Nephron (organoid): Measurements from ENCODE around the gene HIVEP2.
A peak's percentile ranks its signal among the peaks of the same experiment; 100 is the strongest.

Experiments
- H3K27ac Mint-ChIP-seq, 3 experiments: 2 replicates each; pipeline ENCODE4 v1.8.0; 2020; ENCODE audit warnings: mixed read lengths in 3 of 3, mild to moderate bottlenecking in 2 of 3, moderate library complexity in 1 of 3
- H3K27me3 Mint-ChIP-seq: 2 replicates; pipeline ENCODE4 v1.8.0; 2021; ENCODE audit warnings: low read depth, mild to moderate bottlenecking, moderate library complexity, mixed read lengths
- H3K36me3 Mint-ChIP-seq: 2 replicates; pipeline ENCODE4 v1.8.0; 2020; ENCODE audit warnings: low read depth, mixed read lengths
- H3K4me1 Mint-ChIP-seq: 2 replicates; pipeline ENCODE4 v1.8.0; 2020; ENCODE audit warnings: mixed read lengths
- H3K4me3 Mint-ChIP-seq, 3 experiments: 2 replicates each; pipeline ENCODE4 v1.8.0; 2020; ENCODE audit warnings: mild to moderate bottlenecking in 3 of 3, mixed read lengths in 3 of 3, moderate library complexity in 2 of 3
- H3K9me3 Mint-ChIP-seq: 2 replicates; pipeline ENCODE4 v1.8.0; 2020; ENCODE audit warnings: mixed read lengths
- TF ChIP-seq, protein P1 (sequence below), 3 experiments: fragments of 200-600 bp; sonication (generic); IDR thresholded peaks; one replicate each; pipeline ENCODE4 v1.5.0; 2021; ENCODE audit warnings: antibody characterized with exemption in 3 of 3; ENCODE audit not compliant: unreplicated experiment in 3 of 3

The HIVEP2 gene

GRCh38 chr6:142728910-142729481, 216.0 kb downstream of the HIVEP2 start:
- peak overlapping the region in 1 of 3 experiments; percentile 20 for H3K27ac Mint-ChIP-seq
- TF ChIP-seq, protein P1, sequence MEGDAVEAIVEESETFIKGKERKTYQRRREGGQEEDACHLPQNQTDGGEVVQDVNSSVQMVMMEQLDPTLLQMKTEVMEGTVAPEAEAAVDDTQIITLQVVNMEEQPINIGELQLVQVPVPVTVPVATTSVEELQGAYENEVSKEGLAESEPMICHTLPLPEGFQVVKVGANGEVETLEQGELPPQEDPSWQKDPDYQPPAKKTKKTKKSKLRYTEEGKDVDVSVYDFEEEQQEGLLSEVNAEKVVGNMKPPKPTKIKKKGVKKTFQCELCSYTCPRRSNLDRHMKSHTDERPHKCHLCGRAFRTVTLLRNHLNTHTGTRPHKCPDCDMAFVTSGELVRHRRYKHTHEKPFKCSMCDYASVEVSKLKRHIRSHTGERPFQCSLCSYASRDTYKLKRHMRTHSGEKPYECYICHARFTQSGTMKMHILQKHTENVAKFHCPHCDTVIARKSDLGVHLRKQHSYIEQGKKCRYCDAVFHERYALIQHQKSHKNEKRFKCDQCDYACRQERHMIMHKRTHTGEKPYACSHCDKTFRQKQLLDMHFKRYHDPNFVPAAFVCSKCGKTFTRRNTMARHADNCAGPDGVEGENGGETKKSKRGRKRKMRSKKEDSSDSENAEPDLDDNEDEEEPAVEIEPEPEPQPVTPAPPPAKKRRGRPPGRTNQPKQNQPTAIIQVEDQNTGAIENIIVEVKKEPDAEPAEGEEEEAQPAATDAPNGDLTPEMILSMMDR (IDR thresholded peaks at IDR 0.05; ENCODE audit: unreplicated experiment in 3 of 3), result no peak
- H3K4me1 Mint-ChIP-seq, result peaks cover 13% of the 10 kb centered on the region
- H3K9me3 Mint-ChIP-seq, result no peaks in the 10 kb centered on the region
- no peak overlapping the region for H3K4me3 Mint-ChIP-seq
- H3K36me3 Mint-ChIP-seq, result no peaks in the 10 kb centered on the region
- H3K27me3 Mint-ChIP-seq, result peaks cover 5% of the 10 kb centered on the region

GRCh38 chr6:142728364-142728763, 216.6 kb downstream of the HIVEP2 start:
- Mint-ChIP-seq H3K4me1 (peaks cover 13% of the 10 kb centered on the region), H3K36me3 (no peaks in the 10 kb centered on the region), H3K4me3 (no peak overlapping the region), H3K27ac (no peak overlapping the region), H3K27me3 (peaks cover 5% of the 10 kb centered on the region), H3K9me3 (no peaks in the 10 kb centered on the region)
- TF ChIP-seq, protein P1 (IDR thresholded peaks at IDR 0.05; ENCODE audit: unreplicated experiment in 3 of 3), result no peak

DNA sequence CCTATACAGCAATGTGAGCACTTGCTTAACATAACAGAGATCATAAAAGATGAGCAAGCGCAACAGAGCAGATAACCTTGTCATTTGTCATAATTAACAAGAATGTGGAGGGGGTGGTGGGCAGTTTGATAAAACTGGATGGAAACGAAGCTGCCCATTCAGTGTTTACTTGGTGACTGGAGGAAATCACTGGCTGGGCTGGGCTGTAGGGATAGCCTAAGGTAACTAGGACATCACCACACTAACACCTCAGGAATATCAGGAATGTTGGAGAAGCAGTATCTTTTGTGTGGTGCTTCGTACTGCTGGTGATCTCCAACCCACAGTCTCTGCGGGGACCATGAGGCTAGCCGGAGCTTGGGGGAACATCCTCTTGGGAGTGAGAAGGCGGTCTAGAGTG, 218.4 kb downstream of the HIVEP2 start:
- no peak overlapping the region for H3K27ac Mint-ChIP-seq
- H3K4me1 Mint-ChIP-seq, result peaks cover 13% of the 10 kb centered on the region
- TF ChIP-seq, protein P1 (IDR thresholded peaks at IDR 0.05; ENCODE audit: unreplicated experiment in 3 of 3), result no peak
- H3K9me3 Mint-ChIP-seq, result no peaks in the 10 kb centered on the region
- no peaks in the 10 kb centered on the region for H3K36me3 Mint-ChIP-seq
- no peak overlapping the region for H3K4me3 Mint-ChIP-seq
- H3K27me3 Mint-ChIP-seq, result peaks cover 5% of the 10 kb centered on the region

DNA sequence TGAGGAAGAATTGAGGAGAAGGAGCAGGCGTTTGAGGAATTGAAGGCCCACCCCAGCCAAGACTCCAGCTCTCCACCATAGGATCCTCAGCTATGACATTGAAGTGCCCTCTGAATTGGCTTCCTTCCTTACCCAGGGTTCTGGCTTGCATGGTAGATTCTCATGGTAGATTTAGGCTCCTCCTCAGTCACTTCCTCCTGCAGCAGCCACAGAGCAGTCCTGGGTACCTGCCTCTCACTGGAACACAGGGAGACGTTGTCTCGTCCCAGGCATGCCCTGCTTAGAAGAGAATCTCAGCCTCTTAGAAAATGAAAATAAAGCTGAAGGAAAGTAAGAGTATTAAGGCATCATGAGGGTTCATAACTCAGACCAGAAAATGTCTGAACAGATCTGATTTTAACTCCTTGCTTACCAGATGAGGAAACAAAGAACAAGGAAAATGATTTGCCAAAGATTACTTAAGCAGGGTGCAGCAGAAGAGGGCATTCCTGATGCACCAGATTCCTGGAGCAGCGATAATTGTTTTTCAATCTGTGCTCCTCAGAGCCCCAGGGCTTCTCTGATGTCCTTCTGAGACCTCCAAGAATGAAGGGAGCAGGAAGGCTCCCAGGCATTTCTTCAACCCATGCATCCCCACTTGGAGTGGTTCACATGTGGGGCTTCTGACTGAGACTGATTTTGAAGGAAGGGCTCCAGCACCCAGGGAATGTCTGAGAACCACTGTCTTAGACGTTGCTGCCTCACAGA, 219.8 kb downstream of the HIVEP2 start:
- no peak overlapping the region for H3K27ac Mint-ChIP-seq
- no peaks in the 10 kb centered on the region for H3K36me3 Mint-ChIP-seq
- peaks cover 5% of the 10 kb centered on the region for H3K27me3 Mint-ChIP-seq
- peaks cover 3% of the 10 kb centered on the region for H3K9me3 Mint-ChIP-seq
- peaks cover 13% of the 10 kb centered on the region for H3K4me1 Mint-ChIP-seq
- TF ChIP-seq, protein P1 (IDR thresholded peaks at IDR 0.05; ENCODE audit: unreplicated experiment in 3 of 3), result no peak
- no peak overlapping the region for H3K4me3 Mint-ChIP-seq

DNA sequence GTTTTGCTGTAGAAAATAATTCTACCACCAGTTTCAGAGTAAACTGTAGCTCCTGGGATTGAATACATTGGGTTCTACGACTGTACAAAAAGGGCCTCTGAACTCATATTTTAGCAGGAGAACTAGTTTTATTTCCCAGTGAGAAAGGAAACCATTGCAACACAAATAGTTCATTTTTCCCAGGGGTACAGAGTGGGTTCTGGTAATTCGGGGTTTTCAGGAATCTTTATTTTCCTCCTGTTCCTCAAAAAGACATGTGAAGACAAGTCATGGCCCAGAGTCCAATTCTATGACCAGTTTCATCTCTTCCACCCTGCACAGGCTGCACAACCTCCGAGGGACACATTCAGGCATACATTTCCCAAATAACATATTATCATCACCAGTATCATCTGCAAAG, 222.1 kb downstream of the HIVEP2 start:
- peaks cover 5% of the 10 kb centered on the region for H3K27me3 Mint-ChIP-seq

More for the DNA sequence above, 222.1 kb downstream of the HIVEP2 start:
- Mint-ChIP-seq H3K27ac (no peak overlapping the region), H3K4me3 (no peak overlapping the region), H3K4me1 (no peaks in the 10 kb centered on the region), H3K9me3 (peaks cover 16% of the 10 kb centered on the region), H3K36me3 (no peaks in the 10 kb centered on the region)
- TF ChIP-seq, protein P1 (IDR thresholded peaks at IDR 0.05; ENCODE audit: unreplicated experiment in 3 of 3), result no peak
